ENCODE measurements around the gene ITGA1. TPM values are rescaled to one million over a fixed set of nuclear protein-coding genes. Genes with fewer than 3 reads are reported as not detected.

ITGA1 gene
- polyA plus RNA-seq, 1 donor (not counting 4 experiments of a cell fraction or from before 2014, with no cell fraction given): 1.4 TPM

DNA sequence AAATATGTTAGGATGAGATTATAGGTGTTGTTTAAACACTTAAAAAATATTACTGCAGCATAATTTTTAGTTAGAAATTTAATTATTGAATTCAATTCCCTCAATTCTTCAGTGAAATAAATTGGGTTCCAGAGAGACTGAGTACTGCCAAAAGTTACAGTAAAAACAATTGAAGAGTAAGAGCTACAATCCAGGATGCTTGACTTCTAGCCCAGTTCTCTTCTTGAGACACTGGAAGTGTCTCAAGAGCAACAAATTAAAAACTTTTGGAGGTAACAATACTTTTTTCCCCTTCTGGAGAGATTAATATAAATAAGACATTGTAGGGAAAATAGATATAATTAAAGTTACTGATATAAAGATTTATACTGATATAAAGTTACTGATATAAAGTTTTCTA, 8.3 kb downstream of the ITGA1 start:
- no peak overlapping the region for H3K4me3 ChIP-seq (ENCODE audit: control insufficient read depth in 2 of 3, extremely low read depth in 1 of 3, insufficient read depth in 2 of 3, low read depth in 1 of 3, low read length in 3 of 3)
- no peak overlapping the region for H3K27ac ChIP-seq (ENCODE audit: control insufficient read depth, insufficient read depth, low read length)
- no peaks in the 10 kb centered on the region for H3K27me3 ChIP-seq (ENCODE audit: control insufficient read depth, extremely low read depth, insufficient read depth, low read length)
- no peaks in the 10 kb centered on the region for H3K36me3 ChIP-seq (ENCODE audit: control insufficient read depth in 2 of 2, extremely low read depth in 1 of 2, insufficient read depth in 2 of 2, low read length in 2 of 2)
- dilution Hi-C loops (cut with MboI; ENCODE audit: extremely low pct_ligation_motif_present, low sequenced_read_pairs): no loop called here
- H2AFZ ChIP-seq (ENCODE audit: control insufficient read depth, low read length): no peak overlapping the region
- no peaks in the 10 kb centered on the region for H3K9me3 ChIP-seq (ENCODE audit: control insufficient read depth, low read depth, low read length)
- FAIRE-seq (no peak), DNase-seq (ENCODE audit: low read depth, low spot score) (no peak)
- TF ChIP-seq, protein P1, sequence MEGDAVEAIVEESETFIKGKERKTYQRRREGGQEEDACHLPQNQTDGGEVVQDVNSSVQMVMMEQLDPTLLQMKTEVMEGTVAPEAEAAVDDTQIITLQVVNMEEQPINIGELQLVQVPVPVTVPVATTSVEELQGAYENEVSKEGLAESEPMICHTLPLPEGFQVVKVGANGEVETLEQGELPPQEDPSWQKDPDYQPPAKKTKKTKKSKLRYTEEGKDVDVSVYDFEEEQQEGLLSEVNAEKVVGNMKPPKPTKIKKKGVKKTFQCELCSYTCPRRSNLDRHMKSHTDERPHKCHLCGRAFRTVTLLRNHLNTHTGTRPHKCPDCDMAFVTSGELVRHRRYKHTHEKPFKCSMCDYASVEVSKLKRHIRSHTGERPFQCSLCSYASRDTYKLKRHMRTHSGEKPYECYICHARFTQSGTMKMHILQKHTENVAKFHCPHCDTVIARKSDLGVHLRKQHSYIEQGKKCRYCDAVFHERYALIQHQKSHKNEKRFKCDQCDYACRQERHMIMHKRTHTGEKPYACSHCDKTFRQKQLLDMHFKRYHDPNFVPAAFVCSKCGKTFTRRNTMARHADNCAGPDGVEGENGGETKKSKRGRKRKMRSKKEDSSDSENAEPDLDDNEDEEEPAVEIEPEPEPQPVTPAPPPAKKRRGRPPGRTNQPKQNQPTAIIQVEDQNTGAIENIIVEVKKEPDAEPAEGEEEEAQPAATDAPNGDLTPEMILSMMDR (optimal IDR thresholded peaks at IDR 0.05 in 1 of 3, IDR thresholded peaks at IDR 0.05 in 1 of 3, conservative IDR thresholded peaks at IDR 0.05 in 1 of 3; ENCODE audit: extremely low read depth in 1 of 3, insufficient read depth in 2 of 3, low read length in 3 of 3): no peak
- H3K9me1 ChIP-seq (ENCODE audit: control insufficient read depth, extremely low read depth, insufficient read depth, low read length): no peaks in the 10 kb centered on the region
- no peak overlapping the region for H3K9ac ChIP-seq (ENCODE audit: control insufficient read depth, extremely low read depth, insufficient read depth, low read length)
- H4K20me1 ChIP-seq (ENCODE audit: control insufficient read depth, extremely low read depth, insufficient read depth, low read length): no peaks in the 10 kb centered on the region
- no peak overlapping the region for H3K4me2 ChIP-seq (ENCODE audit: control insufficient read depth, extremely low read depth, insufficient read depth, low read depth, low read length)
- peaks cover 11% of the 10 kb centered on the region for H3K4me1 ChIP-seq (ENCODE audit: control insufficient read depth, extremely low read depth, insufficient read depth, low read length)
- H3K79me2 ChIP-seq (ENCODE audit: control insufficient read depth, insufficient read depth, low read length): peaks cover 9% of the 10 kb centered on the region

DNA sequence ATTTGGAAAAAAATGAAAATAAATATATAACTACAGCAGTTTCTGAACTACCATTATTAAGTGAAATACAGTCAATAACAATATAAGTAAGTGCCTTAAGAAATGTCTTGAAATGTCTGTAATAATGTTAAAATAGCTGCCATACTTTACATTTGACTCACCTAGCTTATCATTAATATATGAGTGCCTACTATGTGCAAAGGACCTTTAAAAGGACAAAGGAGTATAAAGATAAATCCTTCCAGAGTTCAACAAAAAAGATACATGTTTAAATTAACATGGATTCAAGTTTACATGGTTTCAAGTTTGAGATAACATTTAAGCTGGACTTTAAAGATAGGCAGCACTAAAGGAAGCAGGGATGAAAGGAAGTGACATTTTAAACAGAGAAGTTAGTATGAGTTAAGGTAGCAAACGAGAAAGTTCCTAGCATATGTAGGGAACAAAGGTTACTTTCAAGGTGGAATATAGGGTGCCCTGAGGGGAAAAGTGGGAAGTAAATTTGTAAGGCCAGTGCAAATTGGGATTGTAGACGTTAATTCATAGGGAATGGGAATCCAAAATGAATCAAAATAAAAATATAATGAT, 8.9 kb downstream of the ITGA1 start:
- dilution Hi-C loops (cut with MboI; ENCODE audit: extremely low pct_ligation_motif_present, low sequenced_read_pairs): no loop called here
- TF ChIP-seq, protein P1 (optimal IDR thresholded peaks at IDR 0.05 in 1 of 3, IDR thresholded peaks at IDR 0.05 in 1 of 3, conservative IDR thresholded peaks at IDR 0.05 in 1 of 3; ENCODE audit: extremely low read depth in 1 of 3, insufficient read depth in 2 of 3, low read length in 3 of 3): no peak
- no peak for TF ChIP-seq EZH2 (IDR thresholded peaks at IDR 0.05; ENCODE audit: low read length)
- Histone ChIP-seq H3K79me2 (ENCODE audit: control insufficient read depth, insufficient read depth, low read length) (peaks cover 14% of the 10 kb centered on the region), H3K27ac (ENCODE audit: control insufficient read depth, insufficient read depth, low read length) (no peak overlapping the region), H3K9me1 (ENCODE audit: control insufficient read depth, extremely low read depth, insufficient read depth, low read length) (no peaks in the 10 kb centered on the region), H3K9ac (ENCODE audit: control insufficient read depth, extremely low read depth, insufficient read depth, low read length) (no peak overlapping the region), H3K9me3 (ENCODE audit: control insufficient read depth, low read depth, low read length) (no peaks in the 10 kb centered on the region), H3K27me3 (ENCODE audit: control insufficient read depth, extremely low read depth, insufficient read depth, low read length) (no peaks in the 10 kb centered on the region), H3K4me2 (ENCODE audit: control insufficient read depth, extremely low read depth, insufficient read depth, low read depth, low read length) (no peak overlapping the region), H3K36me3 (ENCODE audit: control insufficient read depth in 2 of 2, extremely low read depth in 1 of 2, insufficient read depth in 2 of 2, low read length in 2 of 2) (peaks cover 0 to 3% of the 10 kb centered on the region in 2 experiments), H4K20me1 (ENCODE audit: control insufficient read depth, extremely low read depth, insufficient read depth, low read length) (no peaks in the 10 kb centered on the region), H3K4me1 (ENCODE audit: control insufficient read depth, extremely low read depth, insufficient read depth, low read length) (peaks cover 16% of the 10 kb centered on the region), H2AFZ (ENCODE audit: control insufficient read depth, low read length) (no peak overlapping the region), H3K4me3 (ENCODE audit: control insufficient read depth in 2 of 3, extremely low read depth in 1 of 3, insufficient read depth in 2 of 3, low read depth in 1 of 3, low read length in 3 of 3) (no peak overlapping the region)
- no peak for FAIRE-seq
- DNase-seq (ENCODE audit: low read depth, low spot score): no peak
